ENCODE data around the gene CCL17. TPM values are rescaled to one million over a fixed set of nuclear protein-coding genes. Genes with fewer than 3 reads are reported as not detected.

CCL17 gene
- not detected in 2 replicates for total RNA-seq

GRCh38 chr16:57403965-57404817 lies at the start of gene CCL17:
TSS of gene CCL17 (plus strand) at chr16:57404767. CDS start at chr16:57413933, 9,166 bp downstream.

GRCh38 chr16:57358527-57359095 lies 46.0 kb upstream of the CCL17 start, which contains the start of gene CCL22:
TSS of gene CCL22 (plus strand) at chr16:57358783. CDS start at chr16:57358817, 34 bp downstream.

GRCh38 chr16:57372372-57373116 lies 32.0 kb upstream of the CCL17 start, which contains the start of gene CX3CL1:
TSS of gene CX3CL1 (plus strand) at chr16:57372490. CDS start at chr16:57372569, 79 bp downstream.

GRCh38 chr16:57447186-57447962 lies 42.8 kb downstream of the CCL17 start, which contains the start of the genes CIAPIN1 and COQ9:
TSS of gene CIAPIN1 (minus strand) at chr16:57447385. CDS start at chr16:57440928, 6,457 bp downstream.
TSS of gene COQ9 (plus strand) at chr16:57447479. CDS start at chr16:57447506, 27 bp downstream.

GRCh38 chr16:57462209-57462977 lies 57.8 kb downstream of the CCL17 start, which contains the start of gene POLR2C:
TSS of gene POLR2C (plus strand) at chr16:57462679. CDS start at chr16:57462725, 46 bp downstream.

Other genes starting within 250 kb of the CCL17 start
- gene PSME3IP1, start 218.7 kb upstream of the CCL17 start, total RNA-seq: 66.2 and 75.2 TPM in 2 replicates
- 37.8 and 41.1 TPM in 2 replicates for gene RSPRY1, start 218.4 kb upstream of the CCL17 start, total RNA-seq
- 60.0 and 71.3 TPM in 2 replicates for gene ARL2BP, start 159.5 kb upstream of the CCL17 start, total RNA-seq
- gene PLLP, start 120.1 kb upstream of the CCL17 start, total RNA-seq: 0.31 TPM in 1 of 2 replicates, not detected in the other
- gene CCL22, start 46.0 kb upstream of the CCL17 start, total RNA-seq: not detected in 2 replicates
- 7.5 and 7.7 TPM in 2 replicates for gene CX3CL1, start 32.3 kb upstream of the CCL17 start, total RNA-seq
- 43.6 and 45.6 TPM in 2 replicates for gene CIAPIN1, start 42.6 kb downstream of the CCL17 start, total RNA-seq
- gene COQ9, start 42.7 kb downstream of the CCL17 start, total RNA-seq: 42.1 and 45.6 TPM in 2 replicates
- gene POLR2C, start 57.9 kb downstream of the CCL17 start, total RNA-seq: 95.4 and 107 TPM in 2 replicates
- gene DOK4, start 81.7 kb downstream of the CCL17 start, total RNA-seq: 41.1 and 42.9 TPM in 2 replicates
- 11.9 and 12.4 TPM in 2 replicates for gene CCDC102A, start 131.8 kb downstream of the CCL17 start, total RNA-seq
- not detected in 2 replicates for gene ADGRG5, start 137.9 kb downstream of the CCL17 start, total RNA-seq
- gene ADGRG1, start 223.9 kb downstream of the CCL17 start, total RNA-seq: 5.2 and 9.0 TPM in 2 replicates